Measurements from ENCODE around the gene PTEN.
"Not testable (repeated sequence)": the region's sequence is repeated elsewhere in the genome, so short reads cannot be mapped to it uniquely, and the experiment has no call there.

PTEN gene

GRCh38 chr10:87873656-87874055 is 10.2 kb downstream of the PTEN start:
- DNase-seq = no peak

- DNase-seq = no peak
Measured at GRCh38 chr10:87875929-87876571, 12.6 kb downstream of the PTEN start.

- DNase-seq = no peak
Measured at GRCh38 chr10:87878664-87879459, 15.4 kb downstream of the PTEN start.

GRCh38 chr10:87880336-87880735 is 16.9 kb downstream of the PTEN start:
- no peak for DNase-seq

- not testable (repeated sequence) for DNase-seq
Measured at GRCh38 chr10:87881373-87882059, 18.1 kb downstream of the PTEN start.

- DNase-seq = no peak
Measured at GRCh38 chr10:87882555-87883294, 19.3 kb downstream of the PTEN start.

- no peak for DNase-seq
Measured at GRCh38 chr10:87886635-87887034, 23.2 kb downstream of the PTEN start.

GRCh38 chr10:87887146-87887545 is 23.7 kb downstream of the PTEN start:
- no peak for DNase-seq

GRCh38 chr10:87887548-87888289 is 24.3 kb downstream of the PTEN start:
- DNase-seq = no peak

- DNase-seq = no peak
Measured at GRCh38 chr10:87895430-87895829, 32.0 kb downstream of the PTEN start.

- DNase-seq = no peak
Measured at GRCh38 chr10:87896216-87896615, 32.8 kb downstream of the PTEN start.

GRCh38 chr10:87897957-87898356 is 34.5 kb downstream of the PTEN start:
- not testable (repeated sequence) for DNase-seq

GRCh38 chr10:87903396-87903795 is 40.0 kb downstream of the PTEN start:
- not testable (repeated sequence) for DNase-seq

- no peak for DNase-seq
Measured at GRCh38 chr10:87913156-87913921, 49.9 kb downstream of the PTEN start.

- DNase-seq = no peak
Measured at GRCh38 chr10:87915406-87915805, 52.0 kb downstream of the PTEN start.

GRCh38 chr10:87915989-87916388 is 52.6 kb downstream of the PTEN start:
- DNase-seq = peak; percentile 44

GRCh38 chr10:87916515-87916914 is 53.1 kb downstream of the PTEN start:
- DNase-seq = no peak

- peak; percentile 48 for DNase-seq
Measured at GRCh38 chr10:87918254-87918859, 54.9 kb downstream of the PTEN start.

GRCh38 chr10:87920538-87920937 is 57.1 kb downstream of the PTEN start:
- DNase-seq = no peak

- DNase-seq = no peak
Measured at GRCh38 chr10:87921931-87922688, 58.7 kb downstream of the PTEN start.

Measured in suppressor macrophage treated with lipopolysaccharide for 4 hours (primary cell).